Hindlimb muscle (tissue), 1 donor: Measurements from ENCODE around the gene SLAIN2. TPM values are rescaled to one million over a fixed set of nuclear protein-coding genes. Genes with fewer than 3 reads are reported as not detected.
"Not testable (repeated sequence)": the region's sequence is repeated elsewhere in the genome, so short reads cannot be mapped to it uniquely, and the experiment has no call there.

Experiments
- DNase-seq: peaks from one replicate; pipeline ENCODE4 v3.0.0-alpha.2; 2013
- polyA plus RNA-seq: library from polyadenylated mRNA; unstranded; fragments of 120-200 nt; gene quantifications from one replicate; pipeline ENCODE4 v1.2.1, GENCODE V29; 2013; ENCODE audit not compliant: insufficient read length

The SLAIN2 gene
- polyA plus RNA-seq: 61.5 TPM

- DNase-seq: peak; percentile 97
These were observed at the start of gene SLAIN2 for GRCh38 chr4:48340965-48341775. SLAIN2 (plus strand) TSS chr4:48341529; CDS start chr4:48341740, 211 bp downstream.

DNA sequence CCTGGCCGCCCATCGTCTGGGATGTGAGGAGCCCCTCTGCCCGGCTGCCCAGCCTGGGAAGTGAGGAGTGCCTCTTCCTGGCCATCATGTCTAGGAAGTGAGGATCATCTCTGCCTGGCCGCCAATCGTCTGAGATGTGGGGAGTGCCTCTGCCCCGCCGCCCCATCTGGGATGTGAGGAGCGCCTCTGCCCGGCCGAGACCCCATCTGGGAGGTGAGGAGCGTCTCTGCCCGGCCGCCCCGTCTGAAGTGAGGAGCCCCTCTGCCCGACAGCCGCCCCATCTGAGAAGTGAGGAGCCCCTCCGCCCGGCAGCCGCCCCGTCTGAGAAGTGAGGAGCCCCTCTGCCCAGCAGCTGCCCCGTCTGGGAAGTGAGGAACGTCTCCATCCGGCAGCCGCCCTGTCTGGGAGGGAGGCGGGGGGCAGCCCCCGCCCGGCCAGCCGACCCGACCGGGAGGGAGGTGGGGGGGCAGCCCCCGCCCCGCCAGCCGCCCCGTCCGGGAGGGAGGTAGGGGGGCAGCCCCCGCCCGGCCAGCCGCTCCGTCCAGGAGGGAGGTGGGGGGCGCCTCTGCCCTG is 49.0 kb upstream of the SLAIN2 start:
- not testable (repeated sequence) for DNase-seq

DNA sequence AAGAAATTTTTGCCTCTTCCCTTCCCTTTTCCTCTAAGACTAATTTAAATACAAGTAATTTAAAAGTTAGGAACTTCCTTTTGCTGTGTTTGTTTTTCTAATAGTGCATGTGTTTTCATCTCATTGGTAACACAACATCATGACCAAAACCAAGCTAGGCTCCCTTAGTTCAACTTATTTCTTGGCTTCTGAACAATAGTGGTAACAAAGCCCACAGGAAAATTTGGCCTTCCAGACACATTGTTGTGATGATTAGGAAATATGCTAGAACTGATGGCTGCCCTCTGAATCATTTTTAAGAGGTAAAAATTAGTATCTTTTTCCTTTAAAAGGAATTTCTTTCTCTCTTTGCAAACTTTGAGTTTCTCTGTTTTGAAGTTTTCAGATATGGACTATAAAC is 46.2 kb upstream of the SLAIN2 start:
- DNase-seq: no peak

- no peak for DNase-seq
These were observed 45.0 kb upstream of the SLAIN2 start for GRCh38 chr4:48296365-48296764.

DNA sequence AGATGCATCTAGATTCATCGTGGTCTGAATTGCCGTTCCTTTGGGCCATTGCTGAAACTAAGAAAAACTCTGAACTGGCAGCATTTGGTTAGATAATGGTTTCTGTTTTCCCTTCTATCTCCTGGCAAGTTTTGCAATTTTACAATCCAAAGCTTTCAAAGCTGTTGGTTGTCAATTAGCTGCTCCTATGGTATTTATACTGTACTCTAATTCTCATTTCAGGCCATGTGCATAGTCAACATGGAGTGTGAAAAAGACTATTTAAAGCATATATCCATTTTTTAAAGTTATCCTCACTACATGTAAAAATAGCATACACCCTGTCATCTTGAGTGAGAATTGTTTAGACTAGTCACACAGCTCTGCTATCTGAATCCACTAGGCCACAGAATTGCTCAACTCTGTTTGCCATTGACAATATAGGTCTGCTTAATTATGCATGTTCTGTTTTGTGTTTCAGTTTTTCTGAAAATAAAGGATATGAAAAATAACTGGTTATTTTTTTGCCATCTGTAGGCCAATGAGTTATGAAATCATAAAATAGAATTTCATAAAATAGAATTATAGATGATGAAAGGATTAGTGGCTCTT is 44.0 kb upstream of the SLAIN2 start:
- DNase-seq: no peak

DNA sequence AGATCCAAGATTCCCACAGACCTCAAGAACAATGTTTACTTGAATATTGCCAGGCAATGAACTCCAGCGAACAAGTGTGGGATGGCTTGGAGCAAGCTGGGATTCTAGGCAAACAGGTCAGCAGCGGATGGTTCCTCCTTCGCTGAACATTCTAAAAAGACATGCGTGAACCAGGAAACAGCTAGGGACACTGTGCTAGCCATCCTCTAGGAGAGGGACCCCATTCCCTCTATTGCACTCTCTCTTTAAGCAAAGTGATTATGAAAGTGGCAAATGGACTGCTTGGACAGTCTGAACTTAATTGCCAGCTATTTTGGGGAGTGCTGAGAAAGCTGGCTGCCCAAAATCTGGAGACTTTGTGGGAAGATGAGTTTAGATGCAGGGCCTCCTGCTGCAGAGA is 41.8 kb upstream of the SLAIN2 start:
- DNase-seq: no peak

GRCh38 chr4:48300004-48300403 is 41.3 kb upstream of the SLAIN2 start:
- DNase-seq: no peak

DNA sequence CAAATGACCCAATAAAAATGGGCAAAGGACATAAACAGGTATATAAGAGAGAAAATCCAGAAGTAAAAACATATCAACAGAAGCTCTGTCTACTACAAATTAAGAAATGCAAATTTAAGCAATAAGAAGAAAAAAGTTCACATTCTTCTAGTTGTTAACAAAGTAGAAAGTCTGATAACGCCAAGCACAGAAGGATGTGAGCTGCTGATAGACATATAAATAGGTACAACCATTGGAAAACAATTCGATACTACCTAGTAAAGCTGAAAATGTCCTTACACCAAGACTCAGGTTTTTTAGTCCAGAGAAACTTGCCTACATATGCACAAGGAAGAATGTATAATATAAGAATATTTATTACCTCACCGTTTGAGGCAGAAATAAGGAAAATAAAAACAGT is 35.8 kb upstream of the SLAIN2 start:
- DNase-seq: no peak

DNA sequence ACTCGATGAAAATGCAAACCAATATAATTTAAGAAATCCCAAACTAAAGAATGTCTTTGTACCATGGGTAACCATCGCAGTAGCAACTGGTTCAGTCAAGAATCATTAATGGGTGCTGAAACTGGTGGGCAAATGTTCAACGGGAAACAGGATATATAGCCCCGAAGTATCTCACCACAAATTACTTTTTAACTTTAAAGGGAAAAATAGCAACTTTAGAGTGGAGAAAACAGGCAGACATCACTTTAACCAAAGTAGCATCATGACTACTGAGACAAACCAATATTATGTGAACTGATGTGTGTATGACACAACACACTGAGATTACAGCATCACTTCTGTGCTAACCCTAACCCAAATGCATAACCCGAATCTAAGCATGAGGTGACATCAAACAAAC is 33.8 kb upstream of the SLAIN2 start:
- DNase-seq: no peak

GRCh38 chr4:48308901-48309300 is 32.4 kb upstream of the SLAIN2 start:
- DNase-seq: no peak

DNA sequence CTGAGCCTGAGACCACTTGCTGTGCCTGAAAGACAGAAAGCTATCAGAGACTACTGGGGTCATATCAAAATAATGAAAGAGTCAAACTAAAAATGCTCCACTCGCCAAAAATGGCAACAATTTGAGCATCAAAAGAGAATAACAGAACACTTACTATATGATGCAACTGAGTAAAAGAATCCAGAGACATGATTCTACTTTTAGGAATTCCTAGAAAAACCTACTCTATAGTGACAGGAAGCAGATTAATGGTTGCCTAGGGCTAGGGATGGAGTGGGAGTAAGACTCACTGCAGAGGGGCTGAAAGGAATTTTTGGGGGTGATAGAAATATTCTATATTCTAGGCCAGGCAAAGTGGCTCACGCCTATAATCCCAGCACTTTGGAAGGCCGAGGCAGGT is 29.4 kb upstream of the SLAIN2 start:
- DNase-seq: no peak

GRCh38 chr4:48314746-48315145 is 26.6 kb upstream of the SLAIN2 start:
- DNase-seq: not testable (repeated sequence)

- DNase-seq: peak; percentile 37
These were observed 25.4 kb upstream of the SLAIN2 start for GRCh38 chr4:48315728-48316630.

DNA sequence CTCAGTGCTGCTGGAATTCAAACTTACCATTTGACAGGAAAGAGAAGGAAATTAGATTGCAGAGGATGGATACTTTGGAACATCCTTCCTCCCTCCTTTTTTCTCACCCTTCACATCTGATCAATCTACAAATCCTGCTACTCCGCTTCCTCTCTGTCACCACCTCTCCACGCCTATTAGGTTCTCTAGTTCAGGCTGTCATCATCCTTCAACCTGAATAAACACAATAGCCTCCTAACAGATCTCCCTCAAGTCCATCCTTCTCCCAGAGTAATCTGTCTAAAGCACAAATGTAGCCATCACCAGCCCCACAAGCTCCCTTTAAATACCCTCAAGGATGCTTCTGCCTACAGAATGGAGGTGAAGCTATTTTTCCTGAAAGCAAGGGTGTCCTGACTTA is 20.0 kb upstream of the SLAIN2 start:
- no peak for DNase-seq

GRCh38 chr4:48322063-48322462 is 19.3 kb upstream of the SLAIN2 start:
- DNase-seq: no peak

DNA sequence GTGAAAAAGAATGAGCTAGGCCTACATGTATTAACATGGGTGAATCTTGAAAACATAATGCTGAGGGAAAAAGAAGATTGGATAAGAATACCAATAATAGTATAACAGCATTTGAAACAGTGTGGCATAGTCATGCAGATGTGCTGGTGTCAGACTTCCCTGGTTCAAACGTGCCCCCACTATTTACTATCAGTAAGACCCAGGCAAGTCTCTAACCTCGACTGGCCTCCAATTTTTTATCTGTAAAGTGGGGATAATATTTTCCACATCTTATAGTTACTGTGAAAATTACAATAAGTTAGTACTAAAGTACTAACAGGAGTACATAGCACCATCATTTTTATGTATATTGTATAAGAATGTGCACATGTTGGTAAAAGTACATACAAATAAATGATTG is 17.0 kb upstream of the SLAIN2 start:
- no peak for DNase-seq

- DNase-seq: no peak
These were observed 12.1 kb upstream of the SLAIN2 start for GRCh38 chr4:48329193-48329592.

- DNase-seq: no peak
These were observed 11.4 kb upstream of the SLAIN2 start for GRCh38 chr4:48329976-48330375.

- DNase-seq: no peak
These were observed 9.6 kb upstream of the SLAIN2 start for GRCh38 chr4:48331577-48332330.

DNA sequence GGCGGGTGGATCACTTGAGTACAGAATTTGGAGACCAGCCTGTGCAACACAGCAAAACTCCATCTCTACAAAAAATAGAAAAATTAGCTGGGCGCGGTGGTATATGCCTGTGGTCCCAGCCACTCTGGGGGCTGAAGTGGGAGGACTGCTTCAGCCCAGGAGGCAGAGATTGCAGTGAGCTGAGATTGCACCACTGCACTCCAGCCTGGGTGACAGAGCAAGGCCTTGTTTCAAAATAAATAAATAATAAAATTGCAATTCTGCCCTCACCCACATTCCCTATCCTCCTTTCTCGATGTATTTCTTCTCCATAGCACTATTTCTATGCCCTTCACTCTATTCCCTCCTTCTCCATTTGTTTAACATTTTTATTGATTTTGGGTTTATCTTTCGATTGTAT is 8.7 kb upstream of the SLAIN2 start:
- DNase-seq: no peak

DNA sequence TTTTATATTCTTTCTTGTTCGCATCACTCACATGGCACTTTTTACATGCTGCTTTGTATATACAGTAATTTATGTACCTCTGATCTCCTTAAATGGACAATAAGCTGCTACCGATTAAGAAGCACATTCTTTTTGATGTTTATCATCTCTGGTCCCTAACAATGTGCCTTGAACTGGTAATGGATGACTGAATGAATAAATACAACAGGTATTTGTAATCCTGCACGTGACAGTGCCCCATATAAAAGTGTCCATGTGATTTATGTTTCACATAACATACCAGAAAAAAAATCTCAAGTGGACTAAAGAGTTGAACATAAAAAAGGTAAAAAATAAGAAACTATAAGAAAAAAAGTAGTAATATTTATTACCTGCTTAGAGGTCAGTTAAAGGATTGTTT is 7.7 kb upstream of the SLAIN2 start:
- DNase-seq: no peak

DNA sequence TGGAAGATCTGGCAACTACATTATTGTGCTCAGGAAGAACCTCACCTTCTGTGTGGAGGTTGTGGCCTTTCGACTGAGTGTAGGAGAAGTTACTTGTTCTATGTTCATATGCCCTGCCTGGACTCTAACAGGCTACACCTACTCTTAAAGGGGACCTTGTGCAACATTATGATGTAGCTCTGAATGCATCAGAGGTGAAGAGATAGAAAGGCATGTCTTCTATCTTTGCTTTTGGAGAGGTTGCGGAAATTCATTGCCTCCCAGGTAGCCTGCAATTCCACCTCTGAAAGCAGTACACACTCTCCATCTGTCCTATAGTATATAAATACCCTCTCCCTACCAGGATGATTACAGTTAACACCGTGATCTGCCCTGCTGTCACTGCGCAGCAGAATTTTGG is 7.1 kb upstream of the SLAIN2 start:
- no peak for DNase-seq
